HepG2 (cell line): ENCODE results near the gene TMEM87A. TPM values are rescaled to one million over a fixed set of nuclear protein-coding genes. Genes with fewer than 3 reads are reported as not detected.

ENCODE experiments used
- ARID5B ChIP-seq: IDR thresholded peaks from 2 replicates; pipeline ENCODE4 v1.4.0; 2020; ENCODE audit warnings: mild to moderate bottlenecking, missing genetic modification reagents
- CEBPB ChIP-seq: IDR thresholded peaks from 2 replicates; pipeline ENCODE4 v1.6.1; 2011; ENCODE audit warnings: low read depth, low read length, improper control_type of control experiment, borderline replicate concordance
- FOXP1 ChIP-seq, 2 experiments: fragments of 450-650 bp in 1 of 2; IDR thresholded peaks; 2 replicates each; pipeline ENCODE4 v1.6.1; 2017 to 2018; ENCODE audit warnings: antibody characterized with exemption in 1 of 2
- GATAD2A ChIP-seq: IDR thresholded peaks from 2 replicates; pipeline ENCODE4 v1.6.1; 2016
- KAT8 ChIP-seq: IDR thresholded peaks from 2 replicates; pipeline ENCODE4 v1.6.1; 2016; ENCODE audit warnings: missing genetic modification reagents, missing compliant biosample characterization
- MED13 ChIP-seq: sonication (generic); formaldehyde crosslinking; IDR thresholded peaks from 2 replicates; pipeline ENCODE4 v1.5.0; 2020; ENCODE audit warnings: missing genetic modification reagents
- NR2F1 ChIP-seq, 2 experiments: fragments of 450-650 bp in 1 of 2; formaldehyde crosslinking in 1 of 2; IDR thresholded peaks; 2 replicates each; pipeline versions ENCODE4 v1.5.0 to v1.6.1; 2016 to 2020; ENCODE audit warnings: mild to moderate bottlenecking in 1 of 2, missing compliant biosample characterization in 1 of 2, missing genetic modification reagents in 1 of 2, moderate library complexity in 1 of 2
- PLRG1 ChIP-seq: fragments of 450-650 bp; conservative IDR thresholded peaks from 2 replicates; pipeline ENCODE4 v1.6.1; 2016
- PLSCR1 ChIP-seq: sonication (generic); formaldehyde crosslinking; IDR thresholded peaks from 2 replicates; pipeline ENCODE4 v1.5.0; 2020; ENCODE audit warnings: missing genetic modification reagents, mild to moderate bottlenecking, borderline replicate concordance
- SALL1 ChIP-seq: sonication (generic); formaldehyde crosslinking; IDR thresholded peaks from 2 replicates; pipeline ENCODE4 v1.8.0; 2022; ENCODE audit warnings: mild to moderate bottlenecking, missing genetic modification reagents
- ZFP37 ChIP-seq: sonication (generic); formaldehyde crosslinking; IDR thresholded peaks from 2 replicates; pipeline ENCODE4 v1.4.0; 2020; ENCODE audit warnings: missing genetic modification reagents, borderline replicate concordance
- ZFYVE20 ChIP-seq: sonication (generic); formaldehyde crosslinking; IDR thresholded peaks from 2 replicates; pipeline ENCODE4 v1.8.0; 2023; ENCODE audit warnings: low read depth, mild to moderate bottlenecking, moderate library complexity, missing genetic modification reagents, borderline replicate concordance
- ZNF124 ChIP-seq: sonication (generic); formaldehyde crosslinking; IDR thresholded peaks from 2 replicates; pipeline ENCODE4 v1.4.0; 2020; ENCODE audit warnings: missing genetic modification reagents
- ZNF143 ChIP-seq: sonication (generic); formaldehyde crosslinking; IDR thresholded peaks from 2 replicates; pipeline ENCODE4 v1.4.0; 2020; ENCODE audit warnings: missing genetic modification reagents
- ZNF180 ChIP-seq: sonication (generic); formaldehyde crosslinking; IDR thresholded peaks from 2 replicates; pipeline ENCODE4 v1.4.0; 2020; ENCODE audit warnings: low read depth, missing genetic modification reagents, borderline replicate concordance
- ZNF205 ChIP-seq: IDR thresholded peaks from 2 replicates; pipeline ENCODE4 v1.6.1; 2018; ENCODE audit warnings: missing biosample characterization, missing genetic modification reagents
- ZNF614 ChIP-seq: IDR thresholded peaks from 2 replicates; pipeline ENCODE4 v1.6.1; 2018; ENCODE audit warnings: missing biosample characterization, missing genetic modification reagents, inconsistent platforms, borderline replicate concordance
- ZNF619 ChIP-seq: sonication (generic); formaldehyde crosslinking; IDR thresholded peaks from 2 replicates; pipeline ENCODE4 v1.4.0; 2020; ENCODE audit warnings: mild to moderate bottlenecking, missing genetic modification reagents
- ZNF850 ChIP-seq: sonication (generic); formaldehyde crosslinking; conservative IDR thresholded peaks from 2 replicates; pipeline ENCODE4 v1.9.0; 2021; ENCODE audit warnings: mild to moderate bottlenecking, missing genetic modification reagents
- polyA plus RNA-seq, 8 experiments: library from polyadenylated mRNA; depleted of rRNA in 3 of 8; stranded (reverse) in 7 of 8; unstranded in 1 of 8; fragments of >200 nt; fragmentation: Illumina TruSeq in 4 of 8; extraction: Trizol in 4 of 8; gene quantifications; 2 replicates each; pipeline versions ENCODE4 v1.2.1 to v1.2.3, GENCODE V29; 2011 to 2016; ENCODE audit warnings: low read depth in 4 of 8, missing spikeins in 1 of 8, mixed read lengths in 1 of 8; ENCODE audit not compliant: insufficient read depth in 1 of 8
- total RNA-seq, 5 experiments: library from RNA; depleted of rRNA; stranded (reverse); fragments of >200 nt; fragmentation: Illumina TruSeq; extraction: Trizol; gene quantifications; 2 replicates each; pipeline ENCODE4 v1.2.3, GENCODE V29; 2016; ENCODE audit warnings: low read depth in 1 of 5
- TF ChIP-seq, protein P1 (sequence below): sonication (generic); formaldehyde crosslinking; IDR thresholded peaks from 2 replicates; pipeline ENCODE4 v1.8.0; 2022; ENCODE audit warnings: missing genetic modification reagents, mild to moderate bottlenecking, moderate library complexity, borderline replicate concordance
- TF ChIP-seq, protein P2 (sequence below): sonication (generic); formaldehyde crosslinking; IDR thresholded peaks from 2 replicates; pipeline ENCODE4 v1.4.0; 2020; ENCODE audit warnings: missing genetic modification reagents

The TMEM87A gene
- total and polyA plus RNA-seq, 2 of the 13 experiments (the other 11 are each of a cell fraction or from before 2014, with no cell fraction given): 20.2 to 42.8 TPM

DNA sequence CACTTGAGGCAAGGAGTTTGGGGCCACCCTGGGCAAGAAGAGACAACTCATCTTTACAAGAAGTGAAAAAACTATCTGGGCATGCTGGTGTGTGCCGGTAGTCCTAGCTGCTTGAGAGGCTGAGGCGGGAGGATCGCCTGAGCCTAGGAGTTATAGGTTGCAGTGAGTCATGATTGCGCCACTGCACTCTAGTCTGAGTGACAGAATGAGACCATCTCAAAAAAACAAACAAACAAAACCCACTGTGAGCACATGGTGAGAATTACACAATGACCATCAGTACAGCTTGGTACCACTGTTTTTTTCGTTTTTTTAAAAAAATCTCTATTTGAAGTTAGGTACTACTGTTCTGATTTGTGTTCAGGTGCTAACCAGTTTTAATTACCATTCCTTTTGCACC is 78.7 kb downstream of the TMEM87A start (continued):
- TF ChIP-seq SALL1 (peak; percentile 58), PLSCR1 (CRISPR knock-in tag) (no peak), ARID5B (peak; percentile 68), ZNF180 (CRISPR knock-in tag) (no peak), NR2F1 (CRISPR knock-in tag; IDR thresholded peaks at IDR 0.05) (0 out of 4 replicates have a peak, but pooled peaks of 1 of the 2 experiments have one; percentile 43), ZFYVE20 (CRISPR knock-in tag) (no peak), FOXP1 (IDR thresholded peaks at IDR 0.05) (no peak), FOXP1 (CRISPR knock-in tag; IDR thresholded peaks at IDR 0.05) (peak; percentile 68), KAT8 (CRISPR knock-in tag) (peak; percentile 55; the same call in 1 of the 2 replicates), GATAD2A (CRISPR knock-in tag) (peak; percentile 76), MED13 (CRISPR knock-in tag) (no peak), CEBPB (peak; percentile 98), ZNF850 (CRISPR knock-in tag) (no peak), ZNF143 (CRISPR knock-in tag) (no peak), ZNF619 (CRISPR knock-in tag) (no peak), ZNF614 (CRISPR knock-in tag) (0 out of 2 replicates have a peak, but pooled peaks have one; percentile 55), ZFP37 (CRISPR knock-in tag) (no peak), ZNF205 (CRISPR knock-in tag) (peak; percentile 90), PLRG1 (no peak), ZNF124 (CRISPR knock-in tag) (no peak)
- TF ChIP-seq, protein P1, sequence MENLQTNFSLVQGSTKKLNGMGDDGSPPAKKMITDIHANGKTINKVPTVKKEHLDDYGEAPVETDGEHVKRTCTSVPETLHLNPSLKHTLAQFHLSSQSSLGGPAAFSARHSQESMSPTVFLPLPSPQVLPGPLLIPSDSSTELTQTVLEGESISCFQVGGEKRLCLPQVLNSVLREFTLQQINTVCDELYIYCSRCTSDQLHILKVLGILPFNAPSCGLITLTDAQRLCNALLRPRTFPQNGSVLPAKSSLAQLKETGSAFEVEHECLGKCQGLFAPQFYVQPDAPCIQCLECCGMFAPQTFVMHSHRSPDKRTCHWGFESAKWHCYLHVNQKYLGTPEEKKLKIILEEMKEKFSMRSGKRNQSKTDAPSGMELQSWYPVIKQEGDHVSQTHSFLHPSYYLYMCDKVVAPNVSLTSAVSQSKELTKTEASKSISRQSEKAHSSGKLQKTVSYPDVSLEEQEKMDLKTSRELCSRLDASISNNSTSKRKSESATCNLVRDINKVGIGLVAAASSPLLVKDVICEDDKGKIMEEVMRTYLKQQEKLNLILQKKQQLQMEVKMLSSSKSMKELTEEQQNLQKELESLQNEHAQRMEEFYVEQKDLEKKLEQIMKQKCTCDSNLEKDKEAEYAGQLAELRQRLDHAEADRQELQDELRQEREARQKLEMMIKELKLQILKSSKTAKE (CRISPR knock-in tag): no peak
- TF ChIP-seq, protein P2, sequence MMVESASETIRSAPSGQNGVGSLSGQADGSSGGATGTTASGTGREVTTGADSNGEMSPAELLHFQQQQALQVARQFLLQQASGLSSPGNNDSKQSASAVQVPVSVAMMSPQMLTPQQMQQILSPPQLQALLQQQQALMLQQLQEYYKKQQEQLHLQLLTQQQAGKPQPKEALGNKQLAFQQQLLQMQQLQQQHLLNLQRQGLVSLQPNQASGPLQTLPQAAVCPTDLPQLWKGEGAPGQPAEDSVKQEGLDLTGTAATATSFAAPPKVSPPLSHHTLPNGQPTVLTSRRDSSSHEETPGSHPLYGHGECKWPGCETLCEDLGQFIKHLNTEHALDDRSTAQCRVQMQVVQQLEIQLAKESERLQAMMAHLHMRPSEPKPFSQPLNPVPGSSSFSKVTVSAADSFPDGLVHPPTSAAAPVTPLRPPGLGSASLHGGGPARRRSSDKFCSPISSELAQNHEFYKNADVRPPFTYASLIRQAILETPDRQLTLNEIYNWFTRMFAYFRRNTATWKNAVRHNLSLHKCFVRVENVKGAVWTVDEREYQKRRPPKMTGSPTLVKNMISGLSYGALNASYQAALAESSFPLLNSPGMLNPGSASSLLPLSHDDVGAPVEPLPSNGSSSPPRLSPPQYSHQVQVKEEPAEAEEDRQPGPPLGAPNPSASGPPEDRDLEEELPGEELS (CRISPR knock-in tag): peak; percentile 62; the same call in 1 of the 2 replicates
